Stimulated activated naive B cell treated with anti-CD40 and anti-IgM and Interleukin-4, amounts not matched to agents 10 μg/mL and 1 μg/mL and 100 μg/mL, for 72 hours (primary cell): ENCODE results near the gene PCBP3.
"Not testable (repeated sequence)": the region's sequence is repeated elsewhere in the genome, so short reads cannot be mapped to it uniquely, and the experiment has no call there.

Source experiments
- ATAC-seq, 2 donors: fragments of 150-1000 bp; cut with Tn5 transposase; replicated peaks; 2 replicates each; pipeline ENCODE4 v1.10.0; 2021; ENCODE audit warnings: moderate library complexity in 1 of 2
- DNase-seq: peaks from one replicate; pipeline ENCODE4 v3.0.0; 2021
- H3K27ac Mint-ChIP-seq: one replicate; pipeline ENCODE4 v1.8.0; 2022; ENCODE audit warnings: mild to moderate bottlenecking, mixed read lengths
- H3K27me3 Mint-ChIP-seq, 2 donors: one replicate each; pipeline ENCODE4 v1.8.0; 2022; ENCODE audit warnings: mixed read lengths in 2 of 2
- H3K36me3 Mint-ChIP-seq, 2 donors: one replicate each; pipeline ENCODE4 v1.8.0; 2022; ENCODE audit warnings: mixed read lengths in 2 of 2, mild to moderate bottlenecking in 1 of 2
- H3K4me1 Mint-ChIP-seq, 2 donors: one replicate each; pipeline ENCODE4 v1.8.0; 2022; ENCODE audit warnings: mixed read lengths in 2 of 2, mild to moderate bottlenecking in 1 of 2
- H3K4me3 Mint-ChIP-seq, 2 donors: one replicate each; pipeline ENCODE4 v1.8.0; 2022; ENCODE audit warnings: mild to moderate bottlenecking in 2 of 2, mixed read lengths in 2 of 2, moderate library complexity in 1 of 2
- H3K9me3 Mint-ChIP-seq, 2 donors: one replicate each; pipeline ENCODE4 v1.8.0; 2022; ENCODE audit warnings: mixed read lengths in 2 of 2, mild to moderate bottlenecking in 1 of 2

PCBP3 gene

DNA sequence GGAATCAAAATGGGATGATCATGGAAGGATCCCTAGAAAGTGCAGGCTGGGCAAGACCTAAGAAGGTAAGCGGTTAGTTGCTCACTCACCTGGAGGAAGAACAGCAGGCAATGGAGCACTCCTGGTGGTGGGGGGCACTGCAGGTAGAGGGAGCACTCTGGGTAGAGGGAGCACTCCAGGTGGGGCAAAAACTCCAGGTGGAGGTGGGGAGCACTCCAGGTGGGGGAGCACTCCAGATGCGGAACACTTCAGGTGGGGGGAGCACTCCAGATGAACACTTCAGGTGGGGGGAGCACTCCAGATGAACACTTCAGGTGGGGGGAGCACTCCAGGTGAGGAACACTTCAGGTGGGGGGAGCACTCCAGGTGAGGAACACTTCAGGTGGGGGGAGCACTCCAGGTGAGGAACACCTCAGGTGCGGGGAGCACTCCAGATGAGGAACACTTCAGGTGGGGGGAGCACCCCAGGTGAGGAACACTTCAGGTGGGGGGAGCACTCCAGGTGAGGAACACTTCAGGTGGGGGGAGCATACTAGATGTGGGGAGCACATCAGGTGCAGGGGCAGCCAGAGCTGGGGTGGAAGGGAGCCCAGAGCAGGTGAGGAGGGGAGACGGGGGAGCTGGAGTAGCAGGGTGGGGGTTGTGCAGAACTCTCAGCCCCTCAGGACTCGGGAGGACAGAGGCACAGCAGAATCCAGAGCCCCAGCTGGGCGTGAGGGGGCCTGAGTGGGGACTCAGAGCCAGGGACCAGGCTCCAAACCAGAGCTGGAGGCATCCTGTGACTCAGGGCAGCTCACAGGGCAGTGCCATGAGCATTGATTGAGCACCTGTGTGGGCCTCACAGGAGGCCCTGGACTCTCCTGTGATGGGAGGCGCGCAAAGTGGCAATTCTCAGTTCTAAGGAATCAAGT, 300.4 kb downstream of the PCBP3 start:
- H3K27ac Mint-ChIP-seq: no peak overlapping the region
- ATAC-seq (peak in 1 of 2 donors; percentile 38), DNase-seq (no peak)
- H3K36me3 Mint-ChIP-seq: no peaks in the 10 kb centered on the region
- H3K4me3 Mint-ChIP-seq: no peak overlapping the region
- H3K4me1 Mint-ChIP-seq: no peaks in the 10 kb centered on the region
- peaks cover 4% of the 10 kb centered on the region in 2 donors for H3K9me3 Mint-ChIP-seq
- H3K27me3 Mint-ChIP-seq: peaks cover 0 to 11% of the 10 kb centered on the region in 2 donors

DNA sequence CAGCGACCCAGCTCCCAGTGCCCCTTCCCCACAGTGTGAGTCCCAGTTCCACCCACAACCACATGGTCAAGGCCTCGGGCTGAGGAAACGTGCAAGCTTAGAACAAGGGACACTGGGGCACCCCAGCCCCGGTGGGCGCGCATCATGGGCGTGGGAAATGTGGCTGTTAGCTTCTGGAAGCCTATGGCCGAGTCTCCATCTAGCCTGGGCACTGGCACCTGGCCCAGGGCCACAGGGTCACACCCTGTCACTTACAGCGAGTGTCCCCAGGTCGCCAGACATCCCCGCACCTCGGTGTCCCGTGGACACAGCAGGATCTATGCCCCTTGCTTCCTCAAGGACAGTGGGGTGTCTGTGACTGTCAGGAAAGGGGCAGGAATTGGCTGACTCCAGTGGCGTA, 301.1 kb downstream of the PCBP3 start:
- Mint-ChIP-seq H3K27me3 (peaks cover 0 to 11% of the 10 kb centered on the region in 2 donors), H3K36me3 (no peaks in the 10 kb centered on the region), H3K4me1 (no peaks in the 10 kb centered on the region), H3K9me3 (peaks cover 4% of the 10 kb centered on the region in 2 donors), H3K4me3 (no peak overlapping the region), H3K27ac (no peak overlapping the region)
- DNase-seq (no peak), ATAC-seq (no peak)

DNA sequence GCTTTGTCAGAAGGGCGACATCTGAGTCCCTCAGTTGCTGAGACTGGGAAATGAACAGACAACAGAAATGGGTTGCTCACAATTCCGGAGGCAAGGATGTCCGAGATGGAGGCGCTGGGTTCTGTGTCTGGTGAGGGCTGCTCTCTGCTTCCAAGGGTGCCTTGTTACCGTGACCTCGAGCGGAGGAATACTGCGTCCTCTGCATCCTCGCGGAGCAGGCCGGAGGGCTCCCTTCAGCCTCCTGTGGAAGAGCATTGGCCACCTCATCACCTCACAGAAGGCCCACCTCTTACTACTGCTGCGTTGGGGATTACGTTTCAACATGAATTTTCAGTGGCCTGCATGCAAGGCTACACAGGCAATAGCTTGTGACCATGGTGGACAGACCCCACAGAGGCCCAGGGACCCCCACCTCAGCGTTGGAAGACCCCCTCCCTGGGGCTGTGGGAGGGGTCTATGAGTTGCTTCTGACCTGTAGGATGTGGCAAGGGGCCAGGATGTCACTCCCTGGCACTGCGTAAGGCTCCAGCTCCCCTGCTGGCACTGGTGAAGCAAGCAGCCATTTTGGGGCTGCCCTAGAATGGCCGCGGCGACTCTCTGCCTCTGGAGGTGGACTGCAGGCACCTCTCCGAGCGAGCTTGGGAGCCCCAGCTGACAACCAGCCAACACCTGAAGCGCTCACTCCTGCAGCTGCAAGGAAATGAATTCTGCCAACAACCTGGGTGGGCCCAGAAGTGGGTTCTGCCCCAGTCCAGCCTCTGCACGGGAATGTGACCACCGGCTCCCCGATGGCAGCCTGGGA, 301.7 kb downstream of the PCBP3 start:
- DNase-seq (no peak), ATAC-seq (peak in 1 of 2 donors; percentile 16)
- Mint-ChIP-seq H3K9me3 (peaks cover 4% of the 10 kb centered on the region in 2 donors), H3K4me3 (no peak overlapping the region), H3K27ac (no peak overlapping the region), H3K27me3 (peaks cover 0 to 11% of the 10 kb centered on the region in 2 donors), H3K36me3 (no peaks in the 10 kb centered on the region), H3K4me1 (no peaks in the 10 kb centered on the region)

DNA sequence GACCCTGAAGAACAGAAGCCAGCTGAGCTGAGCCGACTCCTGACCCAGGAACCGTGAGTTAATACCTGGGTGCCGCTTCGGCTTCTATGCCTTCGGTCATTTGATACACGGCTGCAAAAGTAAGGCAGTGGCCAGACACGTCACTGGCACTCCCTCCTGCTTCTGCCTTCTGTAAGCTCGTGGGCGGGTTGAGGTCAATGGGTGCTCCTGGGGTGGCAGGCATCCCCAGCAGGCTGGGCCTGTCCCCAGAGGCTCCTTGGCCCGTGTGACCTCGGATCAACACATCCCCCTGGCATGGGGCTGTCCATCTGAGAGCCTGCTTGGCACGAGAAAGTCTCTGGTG, 302.3 kb downstream of the PCBP3 start:
- DNase-seq (no peak), ATAC-seq (no peak)
- Mint-ChIP-seq H3K4me1 (no peaks in the 10 kb centered on the region), H3K4me3 (no peak overlapping the region), H3K36me3 (no peaks in the 10 kb centered on the region), H3K27ac (no peak overlapping the region), H3K9me3 (peaks cover 4% of the 10 kb centered on the region in 2 donors), H3K27me3 (peaks cover under 1 to 11% of the 10 kb centered on the region in 2 donors)

DNA sequence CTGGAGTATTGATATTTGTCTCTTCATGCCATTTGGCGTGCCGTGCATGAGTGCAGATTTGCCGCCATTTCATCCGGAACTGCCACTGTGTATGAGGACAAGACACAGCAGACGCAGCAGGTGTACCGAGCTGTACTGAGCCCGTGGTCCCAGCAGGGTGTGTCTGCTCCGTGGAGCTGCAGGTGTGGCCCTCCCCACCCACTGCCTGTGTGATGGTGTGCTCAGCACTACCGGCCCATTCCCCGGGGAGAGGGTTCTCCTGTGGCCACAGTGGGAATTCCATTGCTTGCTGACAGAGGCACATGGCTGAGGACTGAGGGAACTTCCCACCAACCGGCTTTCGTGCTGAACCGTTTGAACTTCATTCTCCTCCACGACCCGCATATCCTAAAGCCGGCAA, 303.8 kb downstream of the PCBP3 start:
- Mint-ChIP-seq H3K4me1 (no peaks in the 10 kb centered on the region), H3K9me3 (peaks cover 4% of the 10 kb centered on the region in 2 donors), H3K27me3 (peaks cover 4 to 9% of the 10 kb centered on the region in 2 donors), H3K4me3 (no peak overlapping the region), H3K27ac (no peak overlapping the region), H3K36me3 (no peaks in the 10 kb centered on the region)
- DNase-seq (no peak), ATAC-seq (no peak)

DNA sequence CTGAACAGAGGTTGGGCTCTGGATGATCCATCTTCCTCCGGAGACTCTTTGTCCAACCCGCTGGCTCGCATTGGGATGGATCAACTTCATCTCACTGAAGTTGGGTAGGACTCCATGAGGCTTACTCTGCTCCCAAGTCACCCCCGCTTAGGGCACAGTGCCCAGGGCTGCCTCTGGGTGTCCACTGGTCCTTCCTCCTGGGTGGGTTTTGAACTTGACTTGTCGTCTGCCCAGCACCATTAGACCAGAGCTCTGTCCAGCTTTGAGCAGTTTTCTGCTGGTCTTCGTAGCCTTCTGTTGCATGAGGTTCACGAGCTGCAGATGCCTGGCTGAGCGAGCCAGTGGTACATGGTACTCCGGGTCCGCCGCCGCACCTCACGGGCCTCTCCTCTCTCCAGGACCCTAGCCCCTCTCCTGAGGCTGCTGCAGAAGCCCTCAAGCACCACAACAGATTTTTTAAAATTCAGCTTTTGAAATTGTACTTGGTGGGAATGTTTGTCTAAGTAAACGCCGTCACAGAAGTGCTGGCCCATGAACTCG, 304.3 kb downstream of the PCBP3 start:
- H3K4me3 Mint-ChIP-seq: no peak overlapping the region
- DNase-seq (no peak), ATAC-seq (no peak)
- peaks cover 4% of the 10 kb centered on the region in 2 donors for H3K9me3 Mint-ChIP-seq
- H3K36me3 Mint-ChIP-seq: no peaks in the 10 kb centered on the region
- no peak overlapping the region for H3K27ac Mint-ChIP-seq
- peaks cover 4 to 7% of the 10 kb centered on the region in 2 donors for H3K27me3 Mint-ChIP-seq
- no peaks in the 10 kb centered on the region for H3K4me1 Mint-ChIP-seq

DNA sequence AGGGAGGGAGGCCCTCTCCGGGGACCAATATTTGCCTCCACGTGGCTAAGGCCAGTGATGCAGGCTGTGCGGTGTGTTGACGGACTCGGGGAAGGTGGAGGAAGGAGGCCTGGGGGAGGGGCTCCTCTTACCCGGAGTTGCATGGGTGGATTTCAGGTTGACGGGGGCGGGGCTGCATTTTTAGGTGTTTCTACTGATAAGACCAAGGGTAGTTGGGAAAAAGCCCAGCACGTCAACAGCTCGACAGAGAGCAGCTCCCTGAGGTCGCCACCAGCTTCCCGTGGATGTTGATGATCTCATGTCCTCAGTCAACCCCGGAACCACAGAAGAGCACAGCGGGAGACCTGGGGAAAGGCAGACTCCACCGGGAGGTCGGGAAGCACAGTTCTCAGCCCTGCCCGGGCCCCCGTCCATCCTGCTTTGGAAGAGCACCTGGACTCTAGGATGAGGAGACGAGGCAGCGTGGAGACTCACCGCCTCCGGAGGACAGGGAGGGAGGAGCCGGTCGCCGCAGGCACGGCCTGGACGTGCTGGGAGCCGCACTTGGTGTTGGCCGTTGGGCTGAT, 305.1 kb downstream of the PCBP3 start:
- H3K27me3 Mint-ChIP-seq: peaks cover 4 to 12% of the 10 kb centered on the region in 2 donors
- no peak for ATAC-seq
- no peak overlapping the region for H3K4me3 Mint-ChIP-seq
- no peaks in the 10 kb centered on the region for H3K4me1 Mint-ChIP-seq
- no peak overlapping the region for H3K27ac Mint-ChIP-seq
- H3K9me3 Mint-ChIP-seq: no peaks in the 10 kb centered on the region
- DNase-seq: no peak
- no peaks in the 10 kb centered on the region for H3K36me3 Mint-ChIP-seq

DNA sequence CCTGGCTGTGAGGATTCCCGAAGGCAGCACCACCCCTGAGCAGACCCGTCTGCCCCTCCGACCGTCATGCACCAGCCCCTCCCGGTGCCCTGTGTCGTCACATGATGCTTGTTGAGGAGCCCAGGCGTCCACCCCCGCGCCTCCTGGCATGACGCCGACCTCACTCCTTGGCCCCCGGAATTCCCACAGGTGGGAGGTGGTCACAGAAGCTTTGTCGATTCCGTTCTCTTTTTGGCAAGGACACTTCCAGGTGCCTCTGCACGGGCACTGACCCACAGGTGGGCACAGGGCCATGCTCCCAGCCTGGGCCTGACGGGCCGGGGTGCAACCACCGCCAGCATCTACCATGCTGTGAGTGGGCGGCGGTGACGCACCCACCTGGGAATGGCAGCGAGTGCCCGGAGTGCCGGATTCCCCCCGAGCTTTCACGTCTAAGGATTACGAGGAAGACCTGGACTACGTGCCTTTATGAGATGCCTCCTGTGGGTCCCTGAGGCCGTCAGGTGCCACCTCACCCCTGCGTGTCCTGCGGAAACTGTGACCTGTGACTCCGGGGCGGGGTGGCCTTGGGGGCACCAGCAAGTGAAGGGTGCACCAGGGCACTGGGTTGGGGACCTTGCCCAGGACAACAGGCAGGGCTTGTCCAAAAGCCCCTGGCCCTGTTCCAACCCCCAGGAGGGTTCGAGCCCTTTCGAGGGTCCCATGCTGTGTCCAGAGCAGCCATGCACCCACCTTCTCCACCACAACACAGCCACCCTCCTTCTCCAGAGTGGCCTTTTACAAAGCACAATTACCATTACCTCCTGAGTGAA, 306.6 kb downstream of the PCBP3 start:
- H3K27ac Mint-ChIP-seq: no peak overlapping the region
- peaks cover 4 to 12% of the 10 kb centered on the region in 2 donors for H3K27me3 Mint-ChIP-seq

DNA sequence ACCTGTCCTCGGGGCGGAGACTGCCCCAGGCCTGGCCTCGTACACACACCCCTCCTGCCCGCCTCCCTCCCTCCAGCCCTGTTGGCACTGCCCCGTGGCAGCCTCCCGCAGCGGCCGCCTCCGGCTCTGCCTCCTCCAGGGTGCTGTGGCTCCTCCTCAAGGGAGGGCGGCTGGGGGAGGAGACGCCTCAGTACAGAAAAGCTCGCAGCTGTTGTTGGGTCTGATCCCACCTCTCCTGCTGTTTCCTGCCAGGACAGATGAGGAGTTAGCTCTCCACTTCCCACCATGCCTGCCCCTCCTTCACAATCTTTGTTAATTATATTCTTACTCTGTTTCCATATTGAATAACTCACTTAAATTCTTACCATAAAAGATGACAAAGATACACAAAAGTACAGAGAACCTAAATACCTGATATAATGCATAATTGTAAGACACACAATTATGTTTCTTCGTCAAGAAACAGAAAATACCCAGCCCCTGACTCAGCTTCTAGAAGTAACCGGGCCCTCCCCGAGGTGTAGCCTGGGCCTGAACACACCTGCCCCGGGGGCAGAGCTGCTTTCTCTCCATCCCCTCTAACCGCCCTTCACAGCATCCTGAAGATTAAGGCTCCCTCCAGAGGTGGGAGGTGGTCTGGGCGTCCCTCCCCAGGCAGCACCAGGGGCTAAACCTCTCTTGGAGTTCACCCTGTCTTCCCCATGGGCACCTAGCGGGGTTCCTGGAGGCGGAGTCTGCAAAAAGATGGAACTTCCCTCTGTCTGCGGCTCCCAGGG, 307.4 kb downstream of the PCBP3 start:
- DNase-seq (no peak), ATAC-seq (no peak)
- H3K4me3 Mint-ChIP-seq: no peak overlapping the region
- H3K27me3 Mint-ChIP-seq: peaks cover 4 to 12% of the 10 kb centered on the region in 2 donors
- H3K36me3 Mint-ChIP-seq: no peaks in the 10 kb centered on the region
- H3K27ac Mint-ChIP-seq: peak overlapping the region; percentile 27
- H3K4me1 Mint-ChIP-seq: no peaks in the 10 kb centered on the region
- no peaks in the 10 kb centered on the region for H3K9me3 Mint-ChIP-seq

More for the DNA sequence above, 306.6 kb downstream of the PCBP3 start:
- Mint-ChIP-seq H3K4me1 (no peaks in the 10 kb centered on the region), H3K9me3 (no peaks in the 10 kb centered on the region), H3K4me3 (no peak overlapping the region), H3K36me3 (no peaks in the 10 kb centered on the region)
- ATAC-seq (no peak), DNase-seq (no peak)

DNA sequence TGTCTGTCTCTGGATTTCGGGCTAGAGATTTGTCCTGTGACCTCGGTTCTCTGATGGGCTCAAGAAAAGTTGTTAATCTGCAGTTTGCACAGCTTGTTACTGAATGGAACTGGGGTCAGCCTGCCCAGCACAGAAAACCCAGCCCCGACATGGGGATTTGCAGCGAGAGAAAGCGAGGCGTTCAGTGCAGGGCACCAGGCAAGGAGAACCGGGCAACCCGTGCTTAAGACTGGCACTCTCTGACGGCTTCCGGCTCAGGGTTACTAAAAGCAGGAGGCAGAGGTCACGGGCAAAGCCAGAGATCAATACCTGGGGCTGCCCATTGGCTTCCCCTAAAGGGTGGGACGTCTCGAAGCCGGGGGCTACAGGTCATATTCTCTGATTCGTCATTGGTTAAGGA, 308.2 kb downstream of the PCBP3 start:
- peaks cover 4 to 19% of the 10 kb centered on the region in 2 donors for H3K27me3 Mint-ChIP-seq
- H3K4me1 Mint-ChIP-seq: no peaks in the 10 kb centered on the region
- ATAC-seq (no peak), DNase-seq (no peak)
- no peaks in the 10 kb centered on the region for H3K36me3 Mint-ChIP-seq
- H3K4me3 Mint-ChIP-seq: no peak overlapping the region
- H3K9me3 Mint-ChIP-seq: no peaks in the 10 kb centered on the region
- H3K27ac Mint-ChIP-seq: no peak overlapping the region

DNA sequence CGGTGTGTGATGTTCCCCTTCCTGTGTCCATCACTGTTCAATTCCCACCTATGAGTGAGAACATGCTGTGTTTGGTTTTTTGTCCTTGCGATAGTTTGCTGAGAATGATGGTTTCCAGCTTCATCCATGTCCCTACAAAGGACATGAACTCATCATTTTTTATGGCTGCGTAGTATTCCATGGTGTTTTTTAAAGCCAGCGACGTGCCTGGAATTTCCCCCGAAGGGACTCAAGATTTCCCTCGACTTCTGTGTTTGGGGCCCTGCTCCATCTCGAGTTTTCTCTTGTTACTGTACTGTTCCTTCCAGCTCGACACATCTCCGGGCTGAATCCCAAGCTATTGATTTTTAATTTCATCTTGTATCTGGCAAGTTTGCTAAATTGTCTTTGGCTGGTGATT, 309.0 kb downstream of the PCBP3 start:
- not testable (repeated sequence) for H3K4me3 Mint-ChIP-seq, H3K9me3 Mint-ChIP-seq, H3K27ac Mint-ChIP-seq, H3K36me3 Mint-ChIP-seq, DNase-seq, ATAC-seq, H3K4me1 Mint-ChIP-seq
- peaks cover 4 to 22% of the 10 kb centered on the region in 2 donors for H3K27me3 Mint-ChIP-seq

DNA sequence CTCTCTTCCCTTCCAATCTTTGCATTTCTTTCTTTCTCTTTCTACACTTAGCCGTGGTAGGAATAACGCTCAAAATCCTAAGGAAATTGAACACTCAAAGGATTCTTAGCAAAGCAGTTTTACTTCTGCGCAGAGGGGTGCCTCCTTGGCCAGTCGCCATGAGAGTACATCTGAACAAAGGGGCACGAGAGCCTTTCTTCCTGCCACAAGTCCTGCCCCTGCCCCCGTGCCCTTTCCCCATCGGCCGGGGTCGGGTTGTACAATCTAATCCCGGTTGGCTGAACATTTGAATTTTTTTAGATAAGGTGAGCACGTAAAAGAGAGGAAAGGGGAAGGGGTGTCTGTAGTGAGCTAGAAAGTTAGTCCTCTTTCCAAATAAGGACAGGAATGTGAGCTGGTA, 309.4 kb downstream of the PCBP3 start:
- DNase-seq (no peak), ATAC-seq (no peak)
- H3K4me3 Mint-ChIP-seq: no peak overlapping the region
- H3K27ac Mint-ChIP-seq: no peak overlapping the region
- peaks cover 5 to 26% of the 10 kb centered on the region in 2 donors for H3K27me3 Mint-ChIP-seq
- H3K4me1 Mint-ChIP-seq: no peaks in the 10 kb centered on the region
- no peaks in the 10 kb centered on the region for H3K36me3 Mint-ChIP-seq
- H3K9me3 Mint-ChIP-seq: no peaks in the 10 kb centered on the region

DNA sequence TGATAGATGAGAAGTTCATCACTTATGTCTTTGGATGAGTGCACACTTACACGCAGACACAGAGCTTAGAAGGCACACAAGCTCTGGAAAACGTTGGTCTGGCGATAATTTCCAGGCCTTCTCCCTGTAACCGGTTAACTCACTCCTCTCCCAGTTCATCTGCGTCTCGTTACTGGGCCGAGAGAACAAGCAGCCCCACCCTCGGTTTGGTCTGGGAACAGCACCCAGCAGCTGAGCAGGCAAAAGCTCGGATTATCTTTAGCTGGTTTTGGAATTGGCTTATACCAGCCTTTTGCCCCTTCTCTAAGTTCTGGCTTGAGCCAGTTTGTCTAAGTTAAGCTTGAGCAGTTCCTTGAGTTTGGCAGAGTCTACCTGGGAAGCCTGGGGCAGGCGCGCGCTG, 310.7 kb downstream of the PCBP3 start:
- Mint-ChIP-seq H3K27ac (no peak overlapping the region), H3K4me1 (no peaks in the 10 kb centered on the region), H3K27me3 (peaks cover 9 to 32% of the 10 kb centered on the region in 2 donors), H3K9me3 (no peaks in the 10 kb centered on the region), H3K4me3 (no peak overlapping the region), H3K36me3 (no peaks in the 10 kb centered on the region)
- DNase-seq: no peak
- no peak for ATAC-seq
